ENCODE results near the gene PEMT.
A peak's percentile ranks its signal among the peaks of the same experiment; 100 is the strongest.

The PEMT gene

DNA sequence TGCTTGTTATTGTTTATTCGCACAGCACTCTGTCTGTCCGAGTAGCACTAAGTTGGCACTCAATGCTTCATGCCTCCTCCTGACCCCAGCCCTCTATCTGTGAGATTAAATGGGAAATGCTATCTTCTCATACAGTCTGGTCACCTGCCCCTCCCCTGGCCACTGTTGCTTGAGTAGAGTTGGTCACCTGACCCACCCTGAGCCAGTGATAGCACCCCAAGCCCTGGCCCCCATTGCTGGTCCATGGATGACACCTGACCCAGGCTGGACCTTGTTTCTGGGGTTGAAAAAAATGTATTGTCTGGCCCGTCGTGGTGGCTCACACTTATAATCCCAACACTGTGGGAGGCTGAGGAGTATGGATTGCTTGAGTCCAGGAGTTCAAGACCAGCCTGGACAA lies 8.5 kb upstream of the PEMT start:
- no peaks in the 10 kb centered on the region for H3K36me3 ChIP-seq (ENCODE audit: control insufficient read depth, insufficient read depth, low read length)
- H3K27me3 ChIP-seq (replicated peaks; ENCODE audit: control insufficient read depth, insufficient read depth, low read length) = no peaks in the 10 kb centered on the region
- no peak for DNase-seq (ENCODE audit: extremely low read depth, insufficient read length)
- TF ChIP-seq CTCF (IDR thresholded peaks at IDR 0.05; ENCODE audit: insufficient read depth, low read length, poor library complexity, severe bottlenecking) = no peak
- no peak overlapping the region for H3K4me3 ChIP-seq (replicated peaks; ENCODE audit: low read depth, low read length)

GRCh38 chr17:17598003-17598402 lies 6.5 kb upstream of the PEMT start:
- TF ChIP-seq CTCF (IDR thresholded peaks at IDR 0.05; ENCODE audit: insufficient read depth, low read length, poor library complexity, severe bottlenecking) = no peak
- Histone ChIP-seq H3K4me3 (replicated peaks; ENCODE audit: low read depth, low read length) (no peak overlapping the region), H3K27me3 (replicated peaks; ENCODE audit: control insufficient read depth, insufficient read depth, low read length) (no peaks in the 10 kb centered on the region), H3K36me3 (ENCODE audit: control insufficient read depth, insufficient read depth, low read length) (no peaks in the 10 kb centered on the region)
- DNase-seq (ENCODE audit: extremely low read depth, insufficient read length) = no peak

- no peaks in the 10 kb centered on the region for H3K36me3 ChIP-seq (ENCODE audit: control insufficient read depth, insufficient read depth, low read length)
- no peaks in the 10 kb centered on the region for H3K27me3 ChIP-seq (replicated peaks; ENCODE audit: control insufficient read depth, insufficient read depth, low read length)
- H3K4me3 ChIP-seq (replicated peaks; ENCODE audit: low read depth, low read length) = no peak overlapping the region
- no peak for TF ChIP-seq CTCF (IDR thresholded peaks at IDR 0.05; ENCODE audit: insufficient read depth, low read length, poor library complexity, severe bottlenecking)
- DNase-seq (ENCODE audit: extremely low read depth, insufficient read length) = no peak
Measured at GRCh38 chr17:17595755-17596154, 4.2 kb upstream of the PEMT start.

- no peak for TF ChIP-seq CTCF (IDR thresholded peaks at IDR 0.05; ENCODE audit: insufficient read depth, low read length, poor library complexity, severe bottlenecking)
- Histone ChIP-seq H3K36me3 (ENCODE audit: control insufficient read depth, insufficient read depth, low read length) (no peaks in the 10 kb centered on the region), H3K27me3 (replicated peaks; ENCODE audit: control insufficient read depth, insufficient read depth, low read length) (no peaks in the 10 kb centered on the region), H3K4me3 (replicated peaks; ENCODE audit: low read depth, low read length) (no peak overlapping the region)
- DNase-seq (ENCODE audit: extremely low read depth, insufficient read length) = no peak
Measured at GRCh38 chr17:17593222-17593620, 1.7 kb upstream of the PEMT start.

- Histone ChIP-seq H3K4me3 (replicated peaks; ENCODE audit: low read depth, low read length) (peak overlapping the region; percentile 85), H3K36me3 (ENCODE audit: control insufficient read depth, insufficient read depth, low read length) (no peaks in the 10 kb centered on the region), H3K27me3 (replicated peaks; ENCODE audit: control insufficient read depth, insufficient read depth, low read length) (no peaks in the 10 kb centered on the region)
- TF ChIP-seq CTCF (IDR thresholded peaks at IDR 0.05; ENCODE audit: insufficient read depth, low read length, poor library complexity, severe bottlenecking) = no peak
- no peak for DNase-seq (ENCODE audit: extremely low read depth, insufficient read length)
Measured at GRCh38 chr17:17590883-17591354, 589 bp downstream of the PEMT start.

DNA sequence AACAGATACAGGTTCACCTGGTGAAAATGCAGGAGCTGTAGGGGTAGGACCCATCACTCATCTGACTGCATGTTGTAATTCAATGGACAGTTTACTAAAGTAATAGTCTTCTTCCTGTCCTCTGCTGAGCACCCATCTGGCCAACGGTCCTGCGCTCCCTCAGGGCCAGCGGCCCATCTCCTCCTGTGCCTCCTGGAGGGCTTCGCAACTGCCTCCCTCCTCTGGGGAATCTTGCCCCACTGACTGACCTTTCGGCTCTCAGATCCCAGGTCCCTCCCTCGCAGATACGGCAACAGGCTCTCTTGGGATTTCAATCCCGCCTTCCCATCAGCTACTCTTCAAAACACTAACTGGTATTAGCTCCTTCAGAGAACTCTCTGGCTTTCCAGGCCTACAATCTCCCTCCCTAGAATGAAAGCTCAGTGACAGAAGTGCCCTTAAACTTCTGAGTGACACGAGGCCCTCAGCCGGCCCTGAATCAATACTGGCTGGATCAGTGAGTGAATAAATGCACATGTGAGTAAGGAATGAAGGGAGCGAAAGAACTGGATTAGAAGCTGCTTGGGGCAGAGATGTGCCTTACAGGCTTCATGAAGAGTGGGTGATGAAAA lies 1.3 kb downstream of the PEMT start:
- Histone ChIP-seq H3K4me3 (replicated peaks; ENCODE audit: low read depth, low read length) (peak overlapping the region; percentile 85), H3K36me3 (ENCODE audit: control insufficient read depth, insufficient read depth, low read length) (no peaks in the 10 kb centered on the region), H3K27me3 (replicated peaks; ENCODE audit: control insufficient read depth, insufficient read depth, low read length) (no peaks in the 10 kb centered on the region)
- TF ChIP-seq CTCF (IDR thresholded peaks at IDR 0.05; ENCODE audit: insufficient read depth, low read length, poor library complexity, severe bottlenecking) = no peak
- no peak for DNase-seq (ENCODE audit: extremely low read depth, insufficient read length)
